ENCODE measurements around the gene KCTD1. TPM values are rescaled to one million over a fixed set of nuclear protein-coding genes. Genes with fewer than 3 reads are reported as not detected.

The KCTD1 gene
- polyA plus RNA-seq, 1 donor from 2014 or later = 32.0 TPM

DNA sequence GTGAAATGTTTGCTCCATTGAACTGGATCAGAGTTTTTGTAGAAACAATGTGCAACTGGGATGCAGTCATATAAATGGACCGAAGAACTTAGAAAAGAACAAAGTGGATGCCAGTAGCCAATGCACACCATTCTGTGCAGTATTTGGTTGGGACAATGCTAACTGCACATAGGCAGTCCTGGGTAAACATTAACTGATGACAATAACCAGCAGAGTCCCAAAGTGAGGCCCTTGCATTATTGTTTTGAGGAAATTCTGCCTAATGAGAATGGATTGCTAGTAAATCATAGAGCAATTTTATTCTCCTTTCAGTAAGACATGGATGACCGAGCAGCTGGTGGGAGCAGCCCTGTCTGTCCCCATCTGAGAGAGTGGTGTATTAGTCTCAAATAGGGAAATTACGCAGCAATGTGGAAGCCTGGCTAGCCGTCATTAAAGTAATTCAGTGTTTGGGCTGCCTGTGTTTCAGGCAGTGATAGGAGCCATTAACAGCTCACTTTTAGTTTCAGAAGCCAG, 94.9 kb downstream of the KCTD1 start:
- no peaks in the 10 kb centered on the region for H3K9me3 ChIP-seq (ENCODE audit: low read length)
- no peaks in the 10 kb centered on the region for H3K9me2 ChIP-seq (ENCODE audit: insufficient read depth, low read length)
- no peak overlapping the region for H2AFZ ChIP-seq (ENCODE audit: low read depth, low read length)
- no peaks in the 10 kb centered on the region for H3K27me3 ChIP-seq (ENCODE audit: insufficient read depth, low read depth, low read length)
- H3K4me2 ChIP-seq (ENCODE audit: low read length) = no peak overlapping the region
- H4K20me1 ChIP-seq (ENCODE audit: insufficient read depth) = no peaks in the 10 kb centered on the region
- no peak overlapping the region for H3K27ac ChIP-seq (ENCODE audit: low read length)
- H3K79me2 ChIP-seq (replicated peaks; ENCODE audit: insufficient read depth, low read length) = no peaks in the 10 kb centered on the region
- H3F3A ChIP-seq (ENCODE audit: insufficient read depth, low read length, poor library complexity, severe bottlenecking) = no peaks in the 10 kb centered on the region
- H3K4me3 ChIP-seq (ENCODE audit: low read length) = no peak overlapping the region
- peaks cover 9% of the 10 kb centered on the region for H3K36me3 ChIP-seq (ENCODE audit: insufficient read depth, low read length)
- no peak for TF ChIP-seq SMC3 (conservative IDR thresholded peaks at IDR 0.05; ENCODE audit: poor library complexity)
- peak; percentile 20 for TF ChIP-seq POLR2AphosphoS5 (IDR thresholded peaks at IDR 0.05)
- H3K9ac ChIP-seq (ENCODE audit: low read length) = no peak overlapping the region

DNA sequence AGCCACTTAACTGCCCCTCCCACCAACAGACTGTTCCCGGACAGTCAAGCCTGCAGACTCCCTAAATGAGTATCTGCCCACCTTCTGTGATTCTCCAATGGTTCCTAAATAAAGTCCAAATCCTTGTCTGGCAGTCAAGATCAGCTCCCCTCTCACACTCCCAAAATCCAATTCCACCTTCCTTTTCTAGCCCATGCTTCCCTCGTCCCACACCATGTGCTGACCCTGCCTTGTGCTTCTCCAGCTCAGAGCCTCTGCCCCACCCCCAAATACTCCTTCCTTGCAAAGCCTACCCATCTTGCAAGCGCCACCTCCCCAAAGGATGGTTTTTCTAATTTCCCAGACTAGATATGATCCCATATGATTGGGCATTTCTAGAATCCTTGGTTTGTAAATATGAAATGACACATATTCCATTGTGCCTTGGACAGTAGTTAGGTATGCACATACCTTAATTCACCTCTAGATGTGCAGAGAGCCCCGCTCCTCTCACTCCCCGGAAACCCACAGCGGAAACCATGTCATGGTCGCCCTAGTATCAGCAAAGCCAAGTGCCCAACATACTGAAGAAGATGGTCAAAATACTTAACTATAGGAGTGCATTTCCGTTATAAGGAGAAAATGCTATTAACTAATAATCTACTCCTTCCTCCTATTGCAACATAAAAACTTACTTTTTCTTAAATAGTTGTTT, 97.2 kb downstream of the KCTD1 start:
- Histone ChIP-seq H4K20me1 (ENCODE audit: insufficient read depth) (no peaks in the 10 kb centered on the region), H3K9me3 (ENCODE audit: low read length) (no peaks in the 10 kb centered on the region)
- TF ChIP-seq SMC3 (conservative IDR thresholded peaks at IDR 0.05; ENCODE audit: poor library complexity) (no peak), MXI1 (conservative IDR thresholded peaks at IDR 0.05; ENCODE audit: poor library complexity, severe bottlenecking) (no peak), POLR2AphosphoS5 (IDR thresholded peaks at IDR 0.05) (no peak), EZH2 (IDR thresholded peaks at IDR 0.05; ENCODE audit: borderline replicate concordance, insufficient read depth, low read length, poor library complexity, severe bottlenecking) (no peak), RAD21 (conservative IDR thresholded peaks at IDR 0.05) (no peak), TAF1 (IDR thresholded peaks at IDR 0.05; ENCODE audit: low read depth) (no peak)
- TF ChIP-seq, protein P1, sequence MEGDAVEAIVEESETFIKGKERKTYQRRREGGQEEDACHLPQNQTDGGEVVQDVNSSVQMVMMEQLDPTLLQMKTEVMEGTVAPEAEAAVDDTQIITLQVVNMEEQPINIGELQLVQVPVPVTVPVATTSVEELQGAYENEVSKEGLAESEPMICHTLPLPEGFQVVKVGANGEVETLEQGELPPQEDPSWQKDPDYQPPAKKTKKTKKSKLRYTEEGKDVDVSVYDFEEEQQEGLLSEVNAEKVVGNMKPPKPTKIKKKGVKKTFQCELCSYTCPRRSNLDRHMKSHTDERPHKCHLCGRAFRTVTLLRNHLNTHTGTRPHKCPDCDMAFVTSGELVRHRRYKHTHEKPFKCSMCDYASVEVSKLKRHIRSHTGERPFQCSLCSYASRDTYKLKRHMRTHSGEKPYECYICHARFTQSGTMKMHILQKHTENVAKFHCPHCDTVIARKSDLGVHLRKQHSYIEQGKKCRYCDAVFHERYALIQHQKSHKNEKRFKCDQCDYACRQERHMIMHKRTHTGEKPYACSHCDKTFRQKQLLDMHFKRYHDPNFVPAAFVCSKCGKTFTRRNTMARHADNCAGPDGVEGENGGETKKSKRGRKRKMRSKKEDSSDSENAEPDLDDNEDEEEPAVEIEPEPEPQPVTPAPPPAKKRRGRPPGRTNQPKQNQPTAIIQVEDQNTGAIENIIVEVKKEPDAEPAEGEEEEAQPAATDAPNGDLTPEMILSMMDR (IDR thresholded peaks at IDR 0.05; ENCODE audit: poor library complexity, severe bottlenecking) = no peak

DNA sequence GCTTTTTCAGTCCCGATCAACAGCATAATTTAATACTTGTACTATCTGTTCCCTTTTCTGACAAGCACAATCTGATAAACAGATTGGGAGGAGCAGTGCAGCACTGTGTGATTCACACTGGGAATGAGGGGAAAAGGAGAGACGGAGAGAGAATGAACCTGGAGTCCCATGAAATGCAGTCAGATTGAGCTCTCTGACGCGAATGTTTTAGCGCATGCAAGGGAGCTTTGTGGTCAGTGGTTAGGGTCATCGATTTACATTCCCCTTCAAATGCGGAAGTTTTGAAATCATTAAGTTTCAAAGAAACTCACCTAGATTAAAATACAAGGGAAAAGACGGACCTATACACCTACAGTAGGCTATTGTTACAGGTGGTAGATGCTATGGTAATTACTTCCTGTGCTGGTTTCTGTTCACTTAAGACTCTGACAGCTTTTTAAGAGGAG, 99.6 kb downstream of the KCTD1 start:
- Histone ChIP-seq H3K79me2 (replicated peaks; ENCODE audit: insufficient read depth, low read length) (no peaks in the 10 kb centered on the region), H3K4me3 (ENCODE audit: low read length) (no peak overlapping the region), H3K27ac (ENCODE audit: low read length) (no peak overlapping the region), H3F3A (ENCODE audit: insufficient read depth, low read length, poor library complexity, severe bottlenecking) (no peaks in the 10 kb centered on the region), H2AFZ (ENCODE audit: low read depth, low read length) (no peak overlapping the region), H4K20me1 (ENCODE audit: insufficient read depth) (no peaks in the 10 kb centered on the region), H3K4me2 (ENCODE audit: low read length) (no peak overlapping the region), H3K9me3 (ENCODE audit: low read length) (no peaks in the 10 kb centered on the region), H3K9ac (ENCODE audit: low read length) (no peak overlapping the region), H3K36me3 (ENCODE audit: insufficient read depth, low read length) (no peaks in the 10 kb centered on the region), H3K27me3 (ENCODE audit: insufficient read depth, low read depth, low read length) (no peaks in the 10 kb centered on the region), H3K9me2 (ENCODE audit: insufficient read depth, low read length) (no peaks in the 10 kb centered on the region)
- TF ChIP-seq, protein P2, sequence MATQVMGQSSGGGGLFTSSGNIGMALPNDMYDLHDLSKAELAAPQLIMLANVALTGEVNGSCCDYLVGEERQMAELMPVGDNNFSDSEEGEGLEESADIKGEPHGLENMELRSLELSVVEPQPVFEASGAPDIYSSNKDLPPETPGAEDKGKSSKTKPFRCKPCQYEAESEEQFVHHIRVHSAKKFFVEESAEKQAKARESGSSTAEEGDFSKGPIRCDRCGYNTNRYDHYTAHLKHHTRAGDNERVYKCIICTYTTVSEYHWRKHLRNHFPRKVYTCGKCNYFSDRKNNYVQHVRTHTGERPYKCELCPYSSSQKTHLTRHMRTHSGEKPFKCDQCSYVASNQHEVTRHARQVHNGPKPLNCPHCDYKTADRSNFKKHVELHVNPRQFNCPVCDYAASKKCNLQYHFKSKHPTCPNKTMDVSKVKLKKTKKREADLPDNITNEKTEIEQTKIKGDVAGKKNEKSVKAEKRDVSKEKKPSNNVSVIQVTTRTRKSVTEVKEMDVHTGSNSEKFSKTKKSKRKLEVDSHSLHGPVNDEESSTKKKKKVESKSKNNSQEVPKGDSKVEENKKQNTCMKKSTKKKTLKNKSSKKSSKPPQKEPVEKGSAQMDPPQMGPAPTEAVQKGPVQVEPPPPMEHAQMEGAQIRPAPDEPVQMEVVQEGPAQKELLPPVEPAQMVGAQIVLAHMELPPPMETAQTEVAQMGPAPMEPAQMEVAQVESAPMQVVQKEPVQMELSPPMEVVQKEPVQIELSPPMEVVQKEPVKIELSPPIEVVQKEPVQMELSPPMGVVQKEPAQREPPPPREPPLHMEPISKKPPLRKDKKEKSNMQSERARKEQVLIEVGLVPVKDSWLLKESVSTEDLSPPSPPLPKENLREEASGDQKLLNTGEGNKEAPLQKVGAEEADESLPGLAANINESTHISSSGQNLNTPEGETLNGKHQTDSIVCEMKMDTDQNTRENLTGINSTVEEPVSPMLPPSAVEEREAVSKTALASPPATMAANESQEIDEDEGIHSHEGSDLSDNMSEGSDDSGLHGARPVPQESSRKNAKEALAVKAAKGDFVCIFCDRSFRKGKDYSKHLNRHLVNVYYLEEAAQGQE (IDR thresholded peaks at IDR 0.05; ENCODE audit: borderline replicate concordance) = no peak
- no peak for TF ChIP-seq RAD21 (conservative IDR thresholded peaks at IDR 0.05)
- no peak for TF ChIP-seq TAF1 (IDR thresholded peaks at IDR 0.05; ENCODE audit: low read depth)
- TF ChIP-seq MXI1 (conservative IDR thresholded peaks at IDR 0.05; ENCODE audit: poor library complexity, severe bottlenecking) = no peak
- no peak for TF ChIP-seq SMC3 (conservative IDR thresholded peaks at IDR 0.05; ENCODE audit: poor library complexity)
- TF ChIP-seq EZH2 (IDR thresholded peaks at IDR 0.05; ENCODE audit: borderline replicate concordance, insufficient read depth, low read length, poor library complexity, severe bottlenecking) = no peak
- TF ChIP-seq, protein P1 (IDR thresholded peaks at IDR 0.05; ENCODE audit: poor library complexity, severe bottlenecking) = no peak
- TF ChIP-seq EP300 (conservative IDR thresholded peaks at IDR 0.05; ENCODE audit: poor library complexity, severe bottlenecking) = no peak
- TF ChIP-seq POLR2AphosphoS5 (IDR thresholded peaks at IDR 0.05) = no peak

More for the DNA sequence above, 97.2 kb downstream of the KCTD1 start:
- H3K9me2 ChIP-seq (ENCODE audit: insufficient read depth, low read length) = no peaks in the 10 kb centered on the region
- no peaks in the 10 kb centered on the region for H3K27me3 ChIP-seq (ENCODE audit: insufficient read depth, low read depth, low read length)
- H3K4me3 ChIP-seq (ENCODE audit: low read length) = no peak overlapping the region
- H2AFZ ChIP-seq (ENCODE audit: low read depth, low read length) = no peak overlapping the region
- H3K79me2 ChIP-seq (replicated peaks; ENCODE audit: insufficient read depth, low read length) = no peaks in the 10 kb centered on the region
- H3K9ac ChIP-seq (ENCODE audit: low read length) = no peak overlapping the region
- no peaks in the 10 kb centered on the region for H3F3A ChIP-seq (ENCODE audit: insufficient read depth, low read length, poor library complexity, severe bottlenecking)
- no peak overlapping the region for H3K4me2 ChIP-seq (ENCODE audit: low read length)
- no peaks in the 10 kb centered on the region for H3K36me3 ChIP-seq (ENCODE audit: insufficient read depth, low read length)
- H3K27ac ChIP-seq (ENCODE audit: low read length) = no peak overlapping the region
